ENCODE measurements around the gene CPTP. TPM values are rescaled to one million over a fixed set of nuclear protein-coding genes. Genes with fewer than 3 reads are reported as not detected.

CPTP gene
- total and polyA plus RNA-seq, 4 donors, result 7.9 to 45.1 (median 22.5) TPM

DNA sequence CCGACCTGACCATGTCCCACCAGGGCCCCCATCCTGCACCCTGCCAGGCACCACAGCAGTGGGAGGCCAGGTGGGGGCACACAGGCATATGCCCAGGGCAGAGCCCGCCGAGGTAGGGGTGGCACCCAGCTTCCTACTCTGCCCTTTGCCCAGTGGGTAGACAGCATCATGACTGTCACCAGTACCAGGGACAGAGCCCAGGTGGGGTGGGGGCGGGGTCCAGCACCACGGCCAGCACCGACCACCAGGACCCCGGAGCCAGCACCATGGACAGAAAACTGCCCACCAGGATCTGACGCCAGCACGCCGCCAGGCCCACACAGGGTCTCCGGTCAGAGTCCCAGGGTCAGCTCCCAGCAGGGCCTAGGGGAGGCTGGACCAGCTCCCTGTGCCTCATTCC lies 10.2 kb downstream of the CPTP start:
- 77% methylated on average over 11 of the region's 11 CpGs for WGBS
- TF ChIP-seq JUND (IDR thresholded peaks at IDR 0.05) (no peak), ATF3 (IDR thresholded peaks at IDR 0.05) (no peak), HNF4A (conservative IDR thresholded peaks at IDR 0.05) (no peak), EGR1 (IDR thresholded peaks at IDR 0.05; ENCODE audit: low read depth in 2 of 2) (no peak), ZBTB33 (IDR thresholded peaks at IDR 0.05) (no peak), FOXA2 (IDR thresholded peaks at IDR 0.05) (no peak), RXRA (IDR thresholded peaks at IDR 0.05) (no peak), TAF1 (conservative IDR thresholded peaks at IDR 0.05) (no peak), HNF4G (IDR thresholded peaks at IDR 0.05) (no peak), NR2F2 (IDR thresholded peaks at IDR 0.05) (no peak)
- TF ChIP-seq, protein P1, sequence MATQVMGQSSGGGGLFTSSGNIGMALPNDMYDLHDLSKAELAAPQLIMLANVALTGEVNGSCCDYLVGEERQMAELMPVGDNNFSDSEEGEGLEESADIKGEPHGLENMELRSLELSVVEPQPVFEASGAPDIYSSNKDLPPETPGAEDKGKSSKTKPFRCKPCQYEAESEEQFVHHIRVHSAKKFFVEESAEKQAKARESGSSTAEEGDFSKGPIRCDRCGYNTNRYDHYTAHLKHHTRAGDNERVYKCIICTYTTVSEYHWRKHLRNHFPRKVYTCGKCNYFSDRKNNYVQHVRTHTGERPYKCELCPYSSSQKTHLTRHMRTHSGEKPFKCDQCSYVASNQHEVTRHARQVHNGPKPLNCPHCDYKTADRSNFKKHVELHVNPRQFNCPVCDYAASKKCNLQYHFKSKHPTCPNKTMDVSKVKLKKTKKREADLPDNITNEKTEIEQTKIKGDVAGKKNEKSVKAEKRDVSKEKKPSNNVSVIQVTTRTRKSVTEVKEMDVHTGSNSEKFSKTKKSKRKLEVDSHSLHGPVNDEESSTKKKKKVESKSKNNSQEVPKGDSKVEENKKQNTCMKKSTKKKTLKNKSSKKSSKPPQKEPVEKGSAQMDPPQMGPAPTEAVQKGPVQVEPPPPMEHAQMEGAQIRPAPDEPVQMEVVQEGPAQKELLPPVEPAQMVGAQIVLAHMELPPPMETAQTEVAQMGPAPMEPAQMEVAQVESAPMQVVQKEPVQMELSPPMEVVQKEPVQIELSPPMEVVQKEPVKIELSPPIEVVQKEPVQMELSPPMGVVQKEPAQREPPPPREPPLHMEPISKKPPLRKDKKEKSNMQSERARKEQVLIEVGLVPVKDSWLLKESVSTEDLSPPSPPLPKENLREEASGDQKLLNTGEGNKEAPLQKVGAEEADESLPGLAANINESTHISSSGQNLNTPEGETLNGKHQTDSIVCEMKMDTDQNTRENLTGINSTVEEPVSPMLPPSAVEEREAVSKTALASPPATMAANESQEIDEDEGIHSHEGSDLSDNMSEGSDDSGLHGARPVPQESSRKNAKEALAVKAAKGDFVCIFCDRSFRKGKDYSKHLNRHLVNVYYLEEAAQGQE (IDR thresholded peaks at IDR 0.05), result no peak
- H3K27me3 ChIP-seq (ENCODE audit: control insufficient read depth in 4 of 4, insufficient read depth in 4 of 4, low read length in 3 of 4), result no peaks in the 10 kb centered on the region
- no peak overlapping the region for H3K4me3 ChIP-seq (ENCODE audit: low read depth in 1 of 3, low read length in 3 of 3)
- H3K36me3 ChIP-seq (ENCODE audit: control insufficient read depth in 4 of 4, insufficient read depth in 3 of 4, low read depth in 1 of 4, low read length in 3 of 4), result peaks cover 0 to 22% (median 7%) of the 10 kb centered on the region in 4 donors
- no peaks in the 10 kb centered on the region for H3K9me3 ChIP-seq (ENCODE audit: control insufficient read depth in 4 of 4, low read length in 3 of 4)
- H3K4me1 ChIP-seq (ENCODE audit: control insufficient read depth in 4 of 4, insufficient read depth in 4 of 4, low read length in 3 of 4), result peaks cover 6 to 22% (median 15%) of the 10 kb centered on the region in 4 donors
- DNase-seq (ENCODE audit: low spot score), result no peak
- H3K27ac ChIP-seq (ENCODE audit: low read depth in 1 of 2, low read length in 2 of 2), result no peak overlapping the region
- no peak overlapping the region for H3K9ac ChIP-seq (ENCODE audit: low read depth in 1 of 2, low read length in 2 of 2)

- no peaks in the 10 kb centered on the region for H3K27me3 ChIP-seq (ENCODE audit: control insufficient read depth in 4 of 4, insufficient read depth in 4 of 4, low read length in 3 of 4)
- TF ChIP-seq YY1 (IDR thresholded peaks at IDR 0.05), result no peak
- TF ChIP-seq HNF4A (conservative IDR thresholded peaks at IDR 0.05), result no peak
- TF ChIP-seq EGR1 (IDR thresholded peaks at IDR 0.05; ENCODE audit: low read depth in 2 of 2), result no peak
- no peaks in the 10 kb centered on the region for H3K9me3 ChIP-seq (ENCODE audit: control insufficient read depth in 4 of 4, low read length in 3 of 4)
- H3K27ac ChIP-seq (ENCODE audit: low read depth in 1 of 2, low read length in 2 of 2), result no peak overlapping the region
- WGBS, result 84% methylated on average over 16 of the region's 16 CpGs
- DNase-seq (ENCODE audit: low spot score), result no peak
- peaks cover 0 to 22% (median 9%) of the 10 kb centered on the region in 4 donors for H3K36me3 ChIP-seq (ENCODE audit: control insufficient read depth in 4 of 4, insufficient read depth in 3 of 4, low read depth in 1 of 4, low read length in 3 of 4)
- H3K4me3 ChIP-seq (ENCODE audit: low read depth in 1 of 3, low read length in 3 of 3), result no peak overlapping the region
- H3K4me1 ChIP-seq (ENCODE audit: control insufficient read depth in 4 of 4, insufficient read depth in 4 of 4, low read length in 3 of 4), result peaks cover 6 to 21% (median 14%) of the 10 kb centered on the region in 4 donors
- H3K9ac ChIP-seq (ENCODE audit: low read depth in 1 of 2, low read length in 2 of 2), result no peak overlapping the region
These were observed 10.7 kb downstream of the CPTP start for GRCh38 chr1:1335283-1335682.

GRCh38 chr1:1335792-1336248 lies 11.2 kb downstream of the CPTP start:
- peaks cover 0 to 24% (median 14%) of the 10 kb centered on the region in 4 donors for H3K36me3 ChIP-seq (ENCODE audit: control insufficient read depth in 4 of 4, insufficient read depth in 3 of 4, low read depth in 1 of 4, low read length in 3 of 4)
- no peak overlapping the region for H3K9ac ChIP-seq (ENCODE audit: low read depth in 1 of 2, low read length in 2 of 2)
- no peak for DNase-seq (ENCODE audit: low spot score)
- H3K9me3 ChIP-seq (ENCODE audit: control insufficient read depth in 4 of 4, low read length in 3 of 4), result no peaks in the 10 kb centered on the region
- no peak overlapping the region for H3K4me3 ChIP-seq (ENCODE audit: low read depth in 1 of 3, low read length in 3 of 3)
- no peak overlapping the region for H3K27ac ChIP-seq (ENCODE audit: low read depth in 1 of 2, low read length in 2 of 2)
- H3K27me3 ChIP-seq (ENCODE audit: control insufficient read depth in 4 of 4, insufficient read depth in 4 of 4, low read length in 3 of 4), result no peaks in the 10 kb centered on the region
- peaks cover 6 to 21% (median 14%) of the 10 kb centered on the region in 4 donors for H3K4me1 ChIP-seq (ENCODE audit: control insufficient read depth in 4 of 4, insufficient read depth in 4 of 4, low read length in 3 of 4)
- 94% methylated on average over 21 of the region's 21 CpGs for WGBS
- TF ChIP-seq YY1 (IDR thresholded peaks at IDR 0.05) (no peak), FOXA2 (IDR thresholded peaks at IDR 0.05) (no peak), TAF1 (conservative IDR thresholded peaks at IDR 0.05) (no peak), GABPA (IDR thresholded peaks at IDR 0.05 in 1 of 2, conservative IDR thresholded peaks at IDR 0.05 in 1 of 2) (no peak), SP1 (IDR thresholded peaks at IDR 0.05) (no peak), EGR1 (IDR thresholded peaks at IDR 0.05; ENCODE audit: low read depth in 2 of 2) (no peak), RXRA (IDR thresholded peaks at IDR 0.05) (no peak), MAX (IDR thresholded peaks at IDR 0.05) (no peak), HNF4G (IDR thresholded peaks at IDR 0.05) (no peak)
- TF ChIP-seq, protein P2, sequence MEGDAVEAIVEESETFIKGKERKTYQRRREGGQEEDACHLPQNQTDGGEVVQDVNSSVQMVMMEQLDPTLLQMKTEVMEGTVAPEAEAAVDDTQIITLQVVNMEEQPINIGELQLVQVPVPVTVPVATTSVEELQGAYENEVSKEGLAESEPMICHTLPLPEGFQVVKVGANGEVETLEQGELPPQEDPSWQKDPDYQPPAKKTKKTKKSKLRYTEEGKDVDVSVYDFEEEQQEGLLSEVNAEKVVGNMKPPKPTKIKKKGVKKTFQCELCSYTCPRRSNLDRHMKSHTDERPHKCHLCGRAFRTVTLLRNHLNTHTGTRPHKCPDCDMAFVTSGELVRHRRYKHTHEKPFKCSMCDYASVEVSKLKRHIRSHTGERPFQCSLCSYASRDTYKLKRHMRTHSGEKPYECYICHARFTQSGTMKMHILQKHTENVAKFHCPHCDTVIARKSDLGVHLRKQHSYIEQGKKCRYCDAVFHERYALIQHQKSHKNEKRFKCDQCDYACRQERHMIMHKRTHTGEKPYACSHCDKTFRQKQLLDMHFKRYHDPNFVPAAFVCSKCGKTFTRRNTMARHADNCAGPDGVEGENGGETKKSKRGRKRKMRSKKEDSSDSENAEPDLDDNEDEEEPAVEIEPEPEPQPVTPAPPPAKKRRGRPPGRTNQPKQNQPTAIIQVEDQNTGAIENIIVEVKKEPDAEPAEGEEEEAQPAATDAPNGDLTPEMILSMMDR (IDR thresholded peaks at IDR 0.05; ENCODE audit: low read depth, low read length, missing input control), result no peak
- TF ChIP-seq, protein P1 (IDR thresholded peaks at IDR 0.05), result no peak
